Mammary epithelial cell (primary cell): ENCODE data around the gene NRF1.

Experiments used
- CTCF ChIP-seq, 2 donors: IDR thresholded peaks in 1 of 2; conservative IDR thresholded peaks in 1 of 2; 2 replicates each; pipeline ENCODE4 v1.5.1; 2011 to 2012; ENCODE audit warnings: inconsistent platforms in 2 of 2, low read length in 2 of 2, mild to moderate bottlenecking in 2 of 2, control low read depth in 1 of 2, low read depth in 1 of 2; ENCODE audit not compliant: insufficient read depth in 1 of 2; ENCODE audit errors: extremely low read depth in 1 of 2
- EZH2 ChIP-seq: IDR thresholded peaks from 2 replicates; pipeline ENCODE4 v1.6.1; 2012; ENCODE audit warnings: low read length, inconsistent platforms, borderline replicate concordance

- TF ChIP-seq CTCF (conservative IDR thresholded peaks at IDR 0.05 in 1 of 2, IDR thresholded peaks at IDR 0.05 in 1 of 2; ENCODE audit: extremely low read depth in 1 of 2, insufficient read depth in 1 of 2, low read depth in 1 of 2, low read length in 2 of 2) (no peak), EZH2 (no peak)
Observed at GRCh38 chr7:129796186-129796775, 184.8 kb downstream of the NRF1 start.
